GM12878 (cell line): ENCODE results near the gene SHMT1. TPM values are rescaled to one million over a fixed set of nuclear protein-coding genes. Genes with fewer than 3 reads are reported as not detected.

Experiments
- ATAC-seq: fragments of 200-7000 bp; cut with Tn5 transposase; 3 replicates; pipeline ENCODE4 v1.9.1; 2020; ENCODE audit warnings: mild to moderate bottlenecking, moderate library complexity
- BruUV-seq: library from RNA; stranded (reverse); fragments of 400-500 nt; replicated peaks from 2 replicates; lab custom pipeline; 2021; lab: Mats Ljungman, UMichigan
- CTCF ChIA-PET: fragments of 300-600 bp; sonication (Branson Sonifier 250); formaldehyde crosslinking; extraction: SDS; loops from one replicate; lab custom pipeline; 2021; ENCODE audit warnings: inconsistent platforms; lab: Yijun Ruan, JAX
- POLR2A ChIA-PET: fragments of 350-600 bp; formaldehyde crosslinking; extraction: SDS; loops from one replicate; lab custom pipeline; 2021; ENCODE audit warnings: inconsistent platforms; lab: Charles Lee
- RAD21 ChIA-PET: fragments of 300-600 bp; sonication (Branson Sonifier 250); formaldehyde crosslinking; loops from one replicate; lab custom pipeline; 2023; ENCODE audit warnings: antibody characterized with exemption; ENCODE audit not compliant: unreplicated experiment; lab: Charles Lee
- SMC1A ChIA-PET: fragments of 300-600 bp; sonication (Branson Sonifier 250); formaldehyde crosslinking; loops from one replicate; lab custom pipeline; 2023; ENCODE audit not compliant: unreplicated experiment, uncharacterized antibody; lab: Charles Lee
- DNase-seq: peaks from one replicate; pipeline ENCODE4 v3.0.0-alpha.2; 2011; ENCODE audit warnings: low read depth, low spot score
- FAIRE-seq: peaks from 3 replicates; lab custom pipeline; 2011; peaks lifted over from hg19 to GRCh38; lab: Jason Lieb, UNC
- H2AFZ ChIP-seq: 2 replicates; pipeline ENCODE4 v1.6.0; 2011; ENCODE audit warnings: low read depth, low read length, control low read depth; ENCODE audit not compliant: control insufficient read depth
- H3K27ac ChIP-seq: 2 replicates; pipeline ENCODE4 v1.5.1; 2011; ENCODE audit warnings: control low read depth; ENCODE audit not compliant: control insufficient read depth, insufficient read depth
- H3K27me3 ChIP-seq, 2 experiments: replicated peaks in 1 of 2; 2 replicates each; pipeline versions ENCODE4 v1.6.0 to v1.6.1; 2011; ENCODE audit warnings: low read length in 1 of 2; ENCODE audit not compliant: control insufficient read depth in 2 of 2, insufficient read depth in 2 of 2
- H3K36me3 ChIP-seq, 2 experiments: 2 replicates each; pipeline ENCODE4 v1.5.1; 2011; ENCODE audit warnings: low read length in 1 of 2; ENCODE audit not compliant: control insufficient read depth in 2 of 2, insufficient read depth in 2 of 2
- H3K4me1 ChIP-seq: 2 replicates; pipeline ENCODE4 v1.6.1; 2011; ENCODE audit warnings: mild to moderate bottlenecking, low read length, moderate library complexity, mixed read lengths; ENCODE audit not compliant: control insufficient read depth, insufficient read depth
- H3K4me2 ChIP-seq: 2 replicates; pipeline ENCODE4 v1.6.0; 2011; ENCODE audit warnings: control low read depth; ENCODE audit not compliant: control insufficient read depth, insufficient read depth
- H3K4me3 ChIP-seq: fragments of 200-600 bp; sonication (generic); 2 replicates; pipeline ENCODE4 v1.5.1; 2016
- H3K79me2 ChIP-seq: 2 replicates; pipeline ENCODE4 v1.6.0; 2011; ENCODE audit warnings: low read length; ENCODE audit not compliant: control insufficient read depth, insufficient read depth
- H3K9ac ChIP-seq: 2 replicates; pipeline ENCODE4 v1.8.0; 2011; ENCODE audit warnings: low read length, control low read depth, mixed read lengths; ENCODE audit not compliant: control insufficient read depth, insufficient read depth
- H3K9me3 ChIP-seq: replicated peaks from 3 replicates; pipeline ENCODE4 v1.5.1; 2011; ENCODE audit warnings: mild to moderate bottlenecking, low read length; ENCODE audit not compliant: control insufficient read depth, insufficient read depth
- H4K20me1 ChIP-seq: 2 replicates; pipeline ENCODE4 v1.6.0; 2011; ENCODE audit not compliant: control insufficient read depth, insufficient read depth
- BHLHE40 ChIP-seq, 2 experiments: fragments of 450-650 bp in 1 of 2; IDR thresholded peaks; 2 replicates each; pipeline ENCODE4 v1.6.1; 2011 to 2017; ENCODE audit warnings: low read depth in 2 of 2, borderline replicate concordance in 1 of 2, improper control_type of control experiment in 1 of 2, low read length in 1 of 2, mild to moderate bottlenecking in 1 of 2
- CTCF ChIP-seq, 3 experiments: IDR thresholded peaks in 2 of 3; conservative IDR thresholded peaks in 1 of 3; 2 replicates each; pipeline ENCODE4 v1.5.1; 2011; ENCODE audit warnings: low read depth in 3 of 3, low read length in 3 of 3, mild to moderate bottlenecking in 3 of 3, control low read depth in 2 of 3, moderate library complexity in 2 of 3, inconsistent platforms in 1 of 3, mixed read lengths in 1 of 3; ENCODE audit not compliant: control insufficient read depth in 2 of 3, insufficient read depth in 1 of 3; ENCODE audit errors: extremely low read depth in 1 of 3
- RAD21 ChIP-seq: IDR thresholded peaks from 2 replicates; pipeline ENCODE4 v1.6.1; 2011; ENCODE audit warnings: mild to moderate bottlenecking, low read depth, low read length, moderate library complexity; ENCODE audit not compliant: insufficient read depth
- SMC3 ChIP-seq: IDR thresholded peaks from 2 replicates; pipeline ENCODE4 v1.6.1; 2011; ENCODE audit warnings: low read length, improper control_type of control experiment, borderline replicate concordance
- WGBS: methylation state at CpG from one replicate; pipeline ENCODE4 v1.1.6; 2016; ENCODE audit warnings: low lambda C conversion rate; ENCODE audit not compliant: insufficient replicate concordance, insufficient coverage; ENCODE audit errors: missing lambda C conversion rate; 5-methylcytosine and 5-hydroxymethylcytosine counted together
- in situ Hi-C: fragments of 300-500 bp; cut with MboI; formaldehyde crosslinking; loops from 9 replicates; pipeline ENCODE4 v1.14.3; 2018; ENCODE audit warnings: mixed read lengths
- intact Hi-C: fragments of 100-400 bp; cut with micrococcal nuclease; formaldehyde crosslinking; loops from one replicate; pipeline ENCODE4 v1.14.2; 2022; ENCODE audit not compliant: unreplicated experiment
- polyA plus RNA-seq, 11 experiments: library from polyadenylated mRNA; depleted of rRNA in 4 of 11; unstranded in 6 of 11; stranded (reverse) in 5 of 11; fragments of >200 nt; fragmentation: Nextera tagmentation in 4 of 11; fragmentation: Illumina TruSeq in 1 of 11; extraction: Ambion mirVana in 4 of 11; extraction: Trizol in 1 of 11; gene quantifications; 1 replicate in 1 of 11; 2 replicates in 10 of 11; pipeline versions ENCODE4 v1.2.1 to v1.2.3, GENCODE V29; 2011 to 2016; ENCODE audit warnings: inconsistent platforms in 2 of 11, missing spikeins in 2 of 11, low read depth in 1 of 11
- total RNA-seq, 4 experiments: library from RNA; depleted of rRNA in 3 of 4; stranded (reverse); fragments of >200 nt in 3 of 4; fragmentation: Illumina TruSeq in 1 of 4; extraction: Trizol in 1 of 4; gene quantifications; 2 replicates each; pipeline versions ENCODE4 v1.2.1 to v1.2.3, GENCODE V29; 2013 to 2021

Gene SHMT1
- total and polyA plus RNA-seq, 10 of the 15 experiments (the other 5 are each of a cell fraction or from before 2014, with no cell fraction given): 5.2 to 60.1 (median 34.6) TPM

GRCh38 chr17:18319604-18320256, 43.6 kb downstream of the SHMT1 start:
- DNase-seq (no peak), ATAC-seq (0 out of 3 replicates have a peak, but pooled peaks have one; percentile 11), FAIRE-seq (peak; percentile 100)
- WGBS: 84% methylated on average over 13 of the region's 13 CpGs
- ChIA-PET SMC1A (interaction anchor here (0.9 kb wide), 1 partner anchor 8 kb away, joined by 3 read pairs; no protein-coding TSS in a partner anchor), POLR2A (no interaction called here), RAD21 (no interaction called here), CTCF (interaction anchor here (0.6 to 0.9 kb wide), 2 partner anchors 10 to 70 kb away, joined by 3 read pairs; no protein-coding TSS in a partner anchor)
- H3K9me3 ChIP-seq: no peaks in the 10 kb centered on the region; the same call in 2 of the 3 replicates
- H4K20me1 ChIP-seq: peaks cover 8% of the 10 kb centered on the region
- H3K4me2 ChIP-seq: no peak overlapping the region; the same call in 1 of the 2 replicates
- peaks cover 22% of the 10 kb centered on the region for H3K4me1 ChIP-seq
- H2AFZ ChIP-seq: no peak overlapping the region
- in situ Hi-C loops (no loop called here), intact Hi-C loops (loop anchor here (5.0 kb wide), 1 partner anchor 137 kb away; the partner anchor contains the start of gene ALKBH5)
- H3K9ac ChIP-seq: no peak overlapping the region
- TF ChIP-seq RAD21 (peak; percentile 50), CTCF (IDR thresholded peaks at IDR 0.05 in 2 of 3, conservative IDR thresholded peaks at IDR 0.05 in 1 of 3; ENCODE audit: control insufficient read depth in 2 of 3, extremely low read depth in 1 of 3, insufficient read depth in 1 of 3, low read depth in 3 of 3, low read length in 3 of 3) (peak; percentile 39 to 46 (median 46); a peak in 4 of 6 replicates), SMC3 (peak; percentile 24; the same call in 1 of the 2 replicates), BHLHE40 (IDR thresholded peaks at IDR 0.05; ENCODE audit: borderline replicate concordance in 1 of 2, low read depth in 2 of 2, low read length in 1 of 2) (no peak)
- peaks cover 40% of the 10 kb centered on the region for H3K79me2 ChIP-seq
- H3K27me3 ChIP-seq: no peaks in the 10 kb centered on the region
- peaks cover 2 to 15% of the 10 kb centered on the region in 2 experiments; a peak in 2 of 4 replicates for H3K36me3 ChIP-seq
- no TSS peak for BruUV-seq
- no peak overlapping the region for H3K27ac ChIP-seq
- no peak overlapping the region for H3K4me3 ChIP-seq
